ACHN (cell line): ENCODE data around the gene EFTUD2.

Experiments
- DNase-seq: peaks from one replicate; pipeline ENCODE4 v3.0.0-alpha.2; 2015
- in situ Hi-C: cut with HindIII; loops from 2 replicates; pipeline ENCODE4 v1.10.0; 2017; ENCODE audit warnings: low sequenced_read_pairs, low pct_ligation_motif_present, low pct_unique_long_range_greater_than_20kb

The EFTUD2 gene

DNA sequence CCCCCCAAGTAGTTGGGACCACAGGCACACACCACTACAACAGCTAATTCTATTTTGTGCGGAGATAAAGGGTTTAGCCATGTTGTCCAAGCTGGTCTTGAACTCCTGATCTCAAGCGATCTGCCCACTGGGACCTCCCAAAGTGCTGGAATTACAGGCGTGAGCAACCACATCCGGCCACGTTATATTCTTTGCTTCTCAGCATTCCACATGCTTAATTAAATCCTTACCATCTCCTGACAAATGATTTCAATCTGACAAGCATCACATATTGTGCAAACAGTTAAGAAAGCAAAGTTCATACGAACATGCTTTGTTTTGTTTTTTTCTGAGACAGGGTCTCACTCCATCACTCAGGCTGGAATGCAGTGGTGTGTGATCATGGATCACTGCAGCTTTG, 33.3 kb downstream of the EFTUD2 start:
- in situ Hi-C loops = loop anchor here (25.0 kb wide), 1 partner anchor 104 kb away; the partner anchor contains the start of gene ADAM11
- no peak for DNase-seq

DNA sequence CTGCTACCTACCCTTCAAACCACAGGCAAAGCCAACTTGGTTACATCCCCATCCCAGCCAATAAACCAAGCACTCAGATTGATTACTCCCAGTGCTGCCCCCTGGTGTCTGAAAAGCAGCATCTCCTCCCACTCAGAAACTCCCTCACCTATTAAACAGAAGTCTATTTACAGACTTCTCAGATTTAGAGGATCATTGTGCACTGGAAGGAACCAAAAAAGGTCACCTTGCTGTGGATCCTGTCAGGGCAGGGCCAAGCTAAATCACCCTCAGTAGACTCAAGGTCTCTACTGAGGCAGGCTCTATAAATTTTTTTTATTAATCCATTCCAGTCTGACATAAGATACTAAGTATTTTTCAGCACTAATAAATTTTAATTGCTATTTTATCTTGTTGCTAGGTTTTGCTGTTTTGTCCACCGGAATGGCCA, 34.0 kb downstream of the EFTUD2 start:
- DNase-seq = peak; percentile 81
- in situ Hi-C loops = loop anchor here (25.0 kb wide), 1 partner anchor 103 kb away; the partner anchor contains the start of gene ADAM11

DNA sequence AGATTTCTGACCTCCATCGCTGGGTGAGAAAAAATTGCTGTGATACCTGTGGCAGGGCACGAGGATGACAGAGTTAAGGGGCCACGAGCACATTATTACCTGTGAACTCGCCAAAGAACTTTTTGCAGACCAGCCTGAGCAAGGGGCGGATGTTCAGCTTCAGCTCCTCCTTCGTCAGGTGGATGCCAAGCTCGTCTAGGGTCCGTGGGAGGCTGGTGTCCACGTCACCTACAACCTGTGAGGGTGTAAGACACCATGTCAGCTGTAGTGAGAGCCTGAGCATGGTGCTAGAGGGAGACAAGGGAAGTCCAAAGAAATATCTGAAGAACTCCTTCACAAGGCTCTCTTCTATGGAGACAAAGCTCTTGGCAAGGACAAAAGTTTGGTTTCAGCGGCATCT, 34.4 kb downstream of the EFTUD2 start:
- in situ Hi-C loops = loop anchor here (25.0 kb wide), 1 partner anchor 103 kb away; the partner anchor contains the start of gene ADAM11
- DNase-seq = no peak

DNA sequence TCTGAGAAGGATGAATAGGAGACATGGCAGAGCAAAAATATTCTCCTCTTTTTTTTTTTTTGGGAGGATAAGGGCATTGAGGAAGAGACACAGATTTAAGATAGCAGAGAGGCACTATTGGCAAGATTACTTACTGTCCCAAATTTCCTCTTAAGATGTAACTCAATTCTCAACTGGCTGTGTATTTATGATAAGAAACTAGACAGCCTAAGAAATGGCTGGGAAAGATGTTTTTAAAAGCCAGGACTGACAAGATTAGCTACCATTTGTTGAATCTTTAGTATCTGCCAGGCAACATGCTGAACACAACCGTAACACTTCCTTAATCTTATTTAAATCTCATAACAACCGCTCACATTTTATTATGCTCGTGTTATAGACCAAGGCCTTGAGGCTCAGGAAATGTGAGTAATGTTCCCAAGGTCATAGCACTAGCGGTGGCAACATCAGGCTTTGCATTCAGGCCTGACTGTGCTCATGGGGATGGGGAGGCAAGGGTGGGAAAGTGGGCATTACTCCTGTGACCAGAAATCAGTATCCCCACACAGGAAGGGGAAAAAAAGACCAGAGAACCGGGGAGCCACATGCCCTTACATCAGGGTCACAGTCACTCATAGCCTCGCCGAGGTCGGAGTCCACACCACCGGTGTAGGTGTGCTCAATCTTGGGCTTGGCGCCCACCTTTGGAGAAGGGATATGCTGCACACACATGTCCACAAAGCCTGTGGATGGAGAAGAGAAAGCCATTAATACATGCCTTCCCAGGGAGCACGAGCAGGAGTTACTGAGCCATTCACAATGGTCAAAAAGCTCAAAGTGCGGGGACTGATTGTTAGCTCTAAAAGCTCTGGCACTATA, 36.0 kb downstream of the EFTUD2 start:
- in situ Hi-C loops = loop anchor here (25.0 kb wide), 1 partner anchor 101 kb away; the partner anchor contains the start of gene ADAM11

DNA sequence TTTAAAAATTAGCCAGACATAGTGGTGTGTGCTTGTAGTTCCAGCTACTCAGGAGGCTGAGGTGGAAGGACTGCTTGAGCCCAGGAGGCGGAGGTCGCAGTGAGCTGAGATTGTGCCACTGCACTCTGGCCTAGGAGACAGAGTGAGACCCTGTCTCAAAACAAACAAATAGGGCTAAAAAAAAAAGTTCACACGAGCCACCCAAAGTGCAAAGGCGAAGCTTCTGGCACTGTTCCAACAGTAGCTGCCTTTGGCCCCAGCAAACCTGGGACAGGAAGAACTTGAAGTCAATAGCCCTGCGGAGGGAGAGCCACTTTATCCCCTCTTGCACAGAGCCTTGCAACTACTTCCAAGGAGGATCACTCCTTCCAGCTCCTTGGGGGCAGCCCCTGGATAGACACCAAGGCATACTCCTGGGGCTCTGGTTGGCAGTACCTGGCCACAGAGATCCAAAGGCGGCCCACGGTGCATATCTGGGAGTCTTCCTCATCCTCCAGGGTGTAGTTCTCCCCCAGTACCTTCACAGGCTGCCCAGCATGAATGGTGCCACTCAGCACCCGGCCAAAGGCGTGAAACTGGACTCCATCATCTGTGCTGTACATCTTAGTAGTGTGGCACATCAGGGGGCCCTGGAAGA, 36.8 kb downstream of the EFTUD2 start:
- DNase-seq = no peak
- in situ Hi-C loops = loop anchor here (25.0 kb wide), 1 partner anchor 100 kb away; the partner anchor contains the start of gene ADAM11

More for the DNA sequence above, 36.0 kb downstream of the EFTUD2 start:
- DNase-seq = no peak

DNA sequence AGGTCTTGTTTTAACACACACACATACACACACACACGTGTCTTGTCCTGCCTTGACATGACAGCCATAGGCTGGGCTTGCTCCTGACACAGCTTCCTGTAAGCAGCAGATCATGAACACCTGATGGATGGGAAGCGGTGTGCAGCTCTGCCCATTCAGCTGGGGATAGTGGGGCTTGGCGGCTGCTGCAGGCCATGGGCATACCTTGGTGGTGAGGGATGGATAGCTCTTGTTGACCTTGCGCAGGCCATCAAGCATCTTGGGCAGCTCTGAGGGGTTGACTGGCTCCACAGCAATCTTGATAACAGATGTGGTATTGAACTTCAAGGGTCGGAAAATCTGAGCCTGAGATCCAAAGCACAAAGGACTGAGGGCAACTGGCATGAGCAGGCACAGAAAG, 39.5 kb downstream of the EFTUD2 start:
- DNase-seq = no peak
- in situ Hi-C loops = loop anchor here (25.0 kb wide), 1 partner anchor 97 kb away; the partner anchor contains the start of gene ADAM11

DNA sequence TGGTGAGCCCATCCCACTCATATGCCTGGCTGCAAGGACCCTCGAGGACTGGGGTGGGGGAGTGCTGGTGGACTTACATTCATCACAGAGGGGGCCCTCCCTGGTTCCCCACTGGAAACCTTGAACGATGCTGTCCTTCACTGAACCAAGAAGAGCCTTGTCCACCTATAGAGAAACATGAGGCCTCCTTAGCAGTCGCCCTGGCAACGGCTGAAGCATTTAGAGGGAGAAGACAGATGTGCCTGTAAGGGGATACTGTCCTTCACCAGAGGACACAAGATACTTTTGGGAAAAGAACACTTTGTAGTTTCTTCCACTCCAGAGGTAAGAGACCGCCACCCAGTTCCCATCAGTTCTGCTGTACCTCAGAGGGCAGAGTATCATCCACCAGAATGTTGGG, 45.1 kb downstream of the EFTUD2 start:
- in situ Hi-C loops = loop anchor here (25.0 kb wide), 1 partner anchor 92 kb away; the partner anchor contains the start of gene ADAM11

DNA sequence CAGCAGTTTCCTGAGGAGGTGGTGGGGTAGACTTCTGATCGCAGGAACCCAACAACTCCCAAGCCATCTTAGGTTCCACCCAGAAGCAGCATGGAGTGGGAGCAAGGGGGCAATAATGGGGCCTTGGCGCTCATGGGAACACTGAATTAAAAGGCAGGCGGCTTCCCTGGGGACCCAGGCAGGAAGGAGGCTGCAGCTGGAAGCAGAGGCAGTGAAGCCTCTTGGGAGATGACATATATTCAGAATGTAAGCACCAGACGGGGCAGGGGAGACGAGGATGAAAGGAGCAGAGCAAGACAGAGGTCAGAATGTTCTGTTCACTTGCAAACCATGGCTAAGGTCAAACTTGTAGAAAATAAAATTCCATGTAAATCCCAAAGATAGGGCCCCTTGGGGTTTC, 48.6 kb downstream of the EFTUD2 start:
- no peak for DNase-seq
- in situ Hi-C loops = loop anchor here (25.0 kb wide), 1 partner anchor 88 kb away; the partner anchor contains the start of gene ADAM11

More for the DNA sequence above, 45.1 kb downstream of the EFTUD2 start:
- DNase-seq = no peak

DNA sequence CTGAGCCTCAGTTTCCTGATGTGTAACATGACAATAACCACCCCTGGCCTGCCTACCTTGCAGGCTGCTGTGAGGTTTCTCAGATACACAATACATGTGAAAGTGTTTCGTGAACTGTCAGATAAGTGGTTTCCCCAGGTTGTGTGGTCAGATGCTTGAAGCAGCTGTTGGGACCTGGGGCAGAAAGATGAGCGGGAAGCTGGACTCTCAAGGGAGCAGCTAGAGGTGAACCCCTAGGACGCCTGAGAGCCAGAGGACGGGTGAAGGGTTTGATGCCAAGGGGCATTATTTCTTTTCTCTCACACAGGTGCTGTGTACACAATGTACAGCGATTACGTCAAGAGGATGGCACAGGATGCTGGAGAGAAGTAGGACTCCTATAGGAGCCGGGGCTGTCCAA, 49.2 kb downstream of the EFTUD2 start:
- in situ Hi-C loops = loop anchor here (25.0 kb wide), 1 partner anchor 88 kb away; the partner anchor contains the start of gene ADAM11
- no peak for DNase-seq

DNA sequence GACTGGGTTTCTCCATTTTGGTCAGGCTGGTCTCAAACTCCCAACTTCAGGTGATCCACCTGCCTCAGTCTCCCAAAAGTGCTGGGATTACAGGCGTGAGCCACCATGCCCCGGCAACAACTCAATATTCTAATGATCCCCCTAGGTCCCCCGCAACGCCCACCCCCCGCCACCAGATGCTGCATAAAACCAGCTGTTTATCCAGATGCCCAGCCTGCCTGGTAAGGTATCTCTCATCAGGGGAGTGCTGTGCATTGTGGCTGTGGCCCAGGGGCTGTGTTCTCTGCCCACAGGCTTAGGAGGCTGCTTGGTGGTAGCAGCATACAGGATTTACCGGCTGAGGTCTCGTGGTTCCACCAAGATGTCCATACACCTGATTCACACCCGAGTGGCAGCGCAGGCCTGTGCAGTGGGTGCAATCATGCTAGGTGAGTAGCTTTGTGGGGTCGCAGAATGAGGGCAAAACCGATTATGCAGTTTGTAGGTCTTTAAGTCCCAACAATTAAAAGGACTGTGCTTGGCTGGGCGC, 50.2 kb downstream of the EFTUD2 start:
- in situ Hi-C loops = no loop called here
- DNase-seq = no peak

DNA sequence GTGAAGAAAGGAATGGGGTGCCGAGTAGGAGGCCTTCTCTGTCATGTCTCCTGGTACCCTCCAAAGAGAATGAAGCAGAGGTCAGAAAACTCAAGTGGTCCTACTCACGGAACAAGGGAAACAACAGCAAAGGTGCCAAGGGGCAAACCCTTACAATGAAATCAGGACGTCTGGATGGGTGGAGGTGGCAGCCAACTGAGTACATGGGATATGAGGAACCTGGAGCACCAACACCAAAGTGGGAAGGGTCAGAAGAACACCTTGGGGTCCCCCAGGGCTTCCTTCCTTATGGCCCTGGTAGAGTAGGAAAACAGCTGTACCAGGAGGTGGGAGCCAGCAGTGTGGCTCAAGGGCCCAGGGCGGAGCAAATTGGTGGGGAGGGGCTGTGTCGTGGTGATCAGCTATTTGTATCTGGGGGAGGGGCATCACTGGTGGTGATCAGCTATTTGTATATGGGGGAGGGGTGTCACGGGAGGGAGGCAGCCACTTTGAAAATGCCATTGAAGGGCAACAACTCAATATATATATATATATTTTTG, 50.9 kb downstream of the EFTUD2 start:
- no peak for DNase-seq
- in situ Hi-C loops = no loop called here

DNA sequence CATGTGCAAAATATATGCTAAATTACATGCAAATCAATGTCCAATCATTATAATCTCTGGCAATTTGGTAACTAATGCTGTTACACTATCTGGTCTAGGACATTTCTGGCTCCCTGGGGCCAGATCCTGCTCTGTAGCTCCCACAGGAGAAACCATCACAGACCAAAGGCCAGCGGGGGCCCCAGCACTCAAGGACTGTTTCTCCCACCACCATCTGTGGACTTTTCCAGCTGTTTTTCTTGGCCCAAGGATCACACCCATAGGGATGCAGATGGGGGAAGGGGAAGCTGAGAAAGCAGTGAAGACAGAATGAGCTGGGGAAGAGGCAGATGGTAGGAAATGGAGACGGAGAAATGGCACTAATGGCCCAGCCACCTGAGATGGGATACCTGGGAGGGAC, 51.7 kb downstream of the EFTUD2 start, which contains the start of gene HIGD1B:
Gene HIGD1B, plus strand, starts transcription at position 298 of the 400 bp plus-strand sequence. CDS start 270 bp downstream, outside the sequence.
- DNase-seq = no peak

DNA sequence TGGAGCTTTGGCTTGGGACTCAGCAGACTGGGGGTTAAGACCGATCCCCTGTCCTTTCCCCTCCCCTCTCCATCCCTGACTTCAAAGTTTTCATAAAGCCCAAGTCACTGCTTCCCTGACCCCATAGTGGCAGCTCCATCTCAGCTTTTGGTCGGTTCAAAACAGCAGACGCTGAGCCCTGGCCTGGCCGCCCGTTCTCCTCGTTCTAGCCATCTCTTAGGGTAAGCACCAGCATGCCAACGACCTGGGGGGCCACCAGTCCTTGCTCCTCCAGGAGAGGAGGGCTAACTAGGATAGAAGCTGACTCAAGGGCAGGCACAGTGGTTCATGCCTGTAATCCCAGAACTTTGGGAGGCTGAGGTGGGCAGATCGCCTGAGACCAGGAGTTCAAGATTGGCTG, 53.0 kb downstream of the EFTUD2 start:
- in situ Hi-C loops = no loop called here
- DNase-seq = no peak

More for the DNA sequence above, 51.7 kb downstream of the EFTUD2 start, which contains the start of gene HIGD1B:
- in situ Hi-C loops = no loop called here

DNA sequence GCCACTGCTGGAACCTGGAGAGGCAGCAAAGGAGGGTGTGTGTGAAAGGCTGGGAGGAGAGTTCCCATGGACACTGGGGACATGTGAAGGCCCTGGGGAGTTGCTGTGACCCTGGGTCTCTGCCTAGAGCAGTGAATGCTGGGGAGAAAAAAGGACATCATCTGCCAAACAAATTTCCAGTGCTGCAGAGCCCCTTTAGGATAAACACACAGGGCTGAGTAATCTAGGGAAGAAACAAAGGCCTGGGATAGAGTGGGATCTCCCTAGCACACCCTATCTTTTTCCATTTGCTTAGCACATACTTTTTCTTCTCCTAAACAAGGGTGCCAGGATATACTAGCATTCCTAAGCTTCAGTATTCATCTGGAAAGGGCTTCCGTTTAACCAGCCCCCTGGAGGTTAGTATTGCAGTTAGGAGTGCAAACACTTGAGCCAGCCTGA, 54.8 kb downstream of the EFTUD2 start:
- in situ Hi-C loops = no loop called here
- DNase-seq = no peak

DNA sequence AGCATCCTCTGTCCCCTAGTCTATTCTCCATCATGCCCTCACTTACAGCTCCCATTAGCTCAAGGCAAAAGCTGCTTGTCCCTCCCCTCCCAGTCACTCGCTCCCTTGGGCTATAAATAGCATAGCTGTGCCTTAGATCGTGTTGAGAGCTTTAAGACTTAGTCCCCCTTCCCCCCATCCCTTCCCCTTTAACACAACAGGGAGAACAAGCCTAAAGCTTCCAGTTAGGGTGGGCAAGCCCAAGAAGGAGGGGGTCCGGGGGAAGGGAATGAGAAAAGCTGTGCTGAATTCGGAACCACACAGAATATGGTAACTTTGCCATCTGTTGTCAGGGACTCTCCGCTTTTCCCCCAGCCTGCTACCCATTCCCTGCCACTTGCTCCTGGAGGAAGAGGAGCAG, 56.5 kb downstream of the EFTUD2 start:
- no peak for DNase-seq
- in situ Hi-C loops = no loop called here

DNA sequence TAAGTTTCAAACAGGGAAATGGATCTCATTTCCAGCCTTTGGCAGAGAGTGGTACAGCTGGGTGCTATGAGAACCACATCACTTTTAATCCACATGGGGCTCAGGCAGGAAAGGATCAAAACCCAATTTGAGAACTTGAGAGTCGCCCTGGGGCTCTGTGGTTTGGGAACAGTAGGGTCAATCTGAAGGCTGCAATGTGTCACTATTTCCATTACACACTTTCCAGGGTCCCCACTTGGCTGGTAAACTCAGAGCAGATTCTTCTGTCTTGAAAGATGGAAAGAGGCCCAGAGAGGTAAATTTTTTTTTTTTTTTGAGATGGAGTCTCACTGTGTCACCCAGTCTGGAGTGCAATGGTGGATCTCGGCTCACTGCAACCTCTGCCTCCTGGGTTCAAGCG, 58.3 kb downstream of the EFTUD2 start:
- in situ Hi-C loops = no loop called here
- no peak for DNase-seq

DNA sequence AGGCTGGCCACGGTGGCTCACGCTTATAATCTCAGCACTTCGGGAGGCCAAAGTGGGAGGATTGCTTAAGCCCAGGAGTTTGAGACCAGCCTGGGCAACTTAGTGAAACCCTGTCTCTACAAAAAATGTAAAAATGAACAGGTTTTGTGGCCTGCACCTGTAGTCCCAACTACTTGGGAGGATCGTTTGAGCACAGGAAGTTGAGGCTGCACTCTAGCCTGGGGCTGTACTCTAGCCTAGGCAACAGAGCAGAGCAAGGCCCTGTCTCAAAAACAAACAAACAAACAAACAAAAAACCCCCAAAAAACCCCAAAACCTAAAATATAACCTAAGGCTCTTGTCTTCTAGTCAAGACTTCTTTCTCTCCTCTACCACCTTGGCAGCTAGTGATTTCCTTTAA, 59.0 kb downstream of the EFTUD2 start:
- in situ Hi-C loops = no loop called here
- DNase-seq = no peak

DNA sequence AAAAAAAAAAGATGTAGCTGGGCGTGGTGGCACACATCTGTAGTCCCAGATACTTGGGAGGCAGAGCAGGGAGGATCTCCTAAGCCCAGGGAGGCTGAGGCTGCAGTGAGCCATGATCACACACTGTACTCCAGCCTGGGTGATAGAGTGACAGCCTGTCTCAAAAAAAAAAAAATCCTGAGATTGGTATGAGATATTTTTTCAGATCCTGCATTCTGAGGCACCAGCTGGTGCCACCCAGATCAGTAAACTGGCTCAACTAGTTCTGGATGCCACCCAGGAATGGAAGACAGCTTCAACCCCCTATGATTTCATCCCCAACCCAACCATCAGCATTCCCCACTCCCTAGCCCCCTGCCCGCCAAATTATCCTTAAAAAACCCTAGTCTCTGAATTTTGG, 62.0 kb downstream of the EFTUD2 start:
- in situ Hi-C loops = no loop called here
- DNase-seq = no peak
